ENCODE data around the gene TSHZ2.

DNA sequence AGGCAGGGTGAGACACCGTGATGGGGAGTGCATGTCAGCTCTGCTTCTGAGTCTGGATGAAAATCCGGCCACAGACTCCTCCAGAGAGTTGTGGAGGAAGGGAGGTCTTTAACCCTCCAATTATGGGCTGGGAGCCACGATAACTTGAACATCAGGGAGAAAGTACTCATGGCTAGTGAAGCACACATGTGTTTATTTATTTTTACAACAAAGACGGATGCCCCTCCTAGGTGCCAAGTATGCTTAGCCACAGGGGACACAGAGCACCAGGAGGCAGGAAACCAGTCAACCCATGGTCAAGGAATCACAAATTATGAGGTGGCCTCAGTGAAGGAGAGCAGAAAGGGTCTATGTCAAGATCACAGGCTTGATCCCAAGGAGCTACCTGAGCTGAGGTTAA is 567.4 kb downstream of the TSHZ2 start:
- no peak for TF ChIP-seq GATA2 (IDR thresholded peaks at IDR 0.05; ENCODE audit: low read depth, low read length)
- TF ChIP-seq GATA3 (IDR thresholded peaks at IDR 0.05; ENCODE audit: low read depth, low read length), result no peak
